Vagina (tissue), 2 donors: ENCODE data around the gene RSPH1. TPM values are rescaled to one million over a fixed set of nuclear protein-coding genes. Genes with fewer than 3 reads are reported as not detected.

ENCODE experiments used
- DNase-seq, 2 donors: peaks; one replicate each; pipeline ENCODE4 v3.0.0-alpha.2; 2017; ENCODE audit errors: extremely low spot score in 2 of 2
- H3K27ac ChIP-seq: fragments of 200-600 bp; sonication (generic); one replicate; pipeline ENCODE4 v1.5.1; 2019
- H3K27me3 ChIP-seq: fragments of 200-600 bp; sonication (generic); one replicate; pipeline ENCODE4 v1.5.1; 2019
- H3K36me3 ChIP-seq, 2 donors: fragments of 200-600 bp; sonication (generic); one replicate each; pipeline ENCODE4 v1.5.1; 2017 to 2019
- H3K4me1 ChIP-seq: fragments of 200-600 bp; sonication (generic); one replicate; pipeline ENCODE4 v1.5.1; 2019
- H3K4me3 ChIP-seq, 2 donors: fragments of 200-600 bp; sonication (generic); 1 replicate in 1 of 2; 2 replicates in 1 of 2; pipeline ENCODE4 v1.5.1; 2016 to 2019
- H3K9me3 ChIP-seq: fragments of 200-600 bp; sonication (generic); one replicate; pipeline ENCODE4 v1.5.1; 2019
- POLR2A ChIP-seq, 2 donors: fragments of 450-650 bp; IDR thresholded peaks; one replicate each; pipeline ENCODE4 v1.6.1; 2017; ENCODE audit warnings: antibody characterized with exemption in 2 of 2, mild to moderate bottlenecking in 2 of 2, moderate library complexity in 2 of 2
- POLR2AphosphoS5 ChIP-seq, 2 donors: sonication (generic); formaldehyde crosslinking; IDR thresholded peaks; one replicate each; pipeline ENCODE4 v1.9.0; 2017; ENCODE audit warnings: antibody characterized with exemption in 2 of 2, mild to moderate bottlenecking in 2 of 2, low read depth in 1 of 2; ENCODE audit not compliant: insufficient read depth in 1 of 2
- intact Hi-C: fragments of 100-400 bp; cut with DNase I; formaldehyde crosslinking; loops from one replicate; pipeline ENCODE4 v1.15.1; 2023
- total RNA-seq: library from RNA; depleted of rRNA; stranded (reverse); fragments of >200 nt; gene quantifications from one replicate; pipeline ENCODE4 v1.2.3, GENCODE V29; 2016
- TF ChIP-seq, protein P1 (sequence below), 3 experiments: fragments of 450-650 bp in 2 of 3; fragments of 200-600 bp in 1 of 3; sonication (generic) in 1 of 3; IDR thresholded peaks; one replicate each; pipeline ENCODE4 v1.5.1; 2017 to 2019; ENCODE audit warnings: antibody characterized with exemption in 3 of 3, mild to moderate bottlenecking in 2 of 3, moderate library complexity in 2 of 3

Gene RSPH1
- total RNA-seq, 1 donor from 2014 or later = not detected

- no peaks in the 10 kb centered on the region for H3K36me3 ChIP-seq
- H3K27ac ChIP-seq = no peak overlapping the region
- no peaks in the 10 kb centered on the region for H3K27me3 ChIP-seq
- TF ChIP-seq POLR2A (IDR thresholded peaks at IDR 0.05) (no peak), POLR2AphosphoS5 (IDR thresholded peaks at IDR 0.05; ENCODE audit: insufficient read depth in 1 of 2, low read depth in 1 of 2) (no peak)
- no peaks in the 10 kb centered on the region for H3K4me1 ChIP-seq
- no peak for DNase-seq
- no peak overlapping the region for H3K4me3 ChIP-seq
- intact Hi-C loops = no loop called here
- H3K9me3 ChIP-seq = no peaks in the 10 kb centered on the region
Observed at GRCh38 chr21:42503711-42504110, 7.7 kb upstream of the RSPH1 start.

DNA sequence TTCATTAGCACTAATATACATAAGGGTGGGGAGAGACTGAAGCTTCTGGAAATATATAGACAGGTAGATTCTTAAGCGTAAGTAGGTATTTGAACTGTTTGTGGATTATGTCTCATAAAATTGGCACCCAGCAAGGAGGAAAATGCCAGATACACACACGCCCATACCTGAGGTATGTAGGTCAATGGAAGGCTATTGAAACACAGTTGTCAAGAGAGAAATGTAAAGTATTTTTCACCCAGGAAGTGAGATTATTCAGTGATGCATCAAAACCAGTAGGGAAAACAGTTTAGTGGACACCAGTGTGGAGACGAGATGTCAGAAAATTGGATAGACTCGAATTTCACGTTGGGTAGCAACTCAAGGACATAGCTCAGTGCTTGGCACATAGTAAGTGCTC lies 4.7 kb upstream of the RSPH1 start:
- Histone ChIP-seq H3K27ac (no peak overlapping the region), H3K27me3 (no peaks in the 10 kb centered on the region), H3K9me3 (no peaks in the 10 kb centered on the region), H3K36me3 (no peaks in the 10 kb centered on the region), H3K4me1 (peaks cover 9% of the 10 kb centered on the region), H3K4me3 (no peak overlapping the region)
- no peak for DNase-seq
- intact Hi-C loops = no loop called here
- TF ChIP-seq POLR2AphosphoS5 (IDR thresholded peaks at IDR 0.05; ENCODE audit: insufficient read depth in 1 of 2, low read depth in 1 of 2) = no peak
- TF ChIP-seq POLR2A (IDR thresholded peaks at IDR 0.05) = no peak
- TF ChIP-seq, protein P1, sequence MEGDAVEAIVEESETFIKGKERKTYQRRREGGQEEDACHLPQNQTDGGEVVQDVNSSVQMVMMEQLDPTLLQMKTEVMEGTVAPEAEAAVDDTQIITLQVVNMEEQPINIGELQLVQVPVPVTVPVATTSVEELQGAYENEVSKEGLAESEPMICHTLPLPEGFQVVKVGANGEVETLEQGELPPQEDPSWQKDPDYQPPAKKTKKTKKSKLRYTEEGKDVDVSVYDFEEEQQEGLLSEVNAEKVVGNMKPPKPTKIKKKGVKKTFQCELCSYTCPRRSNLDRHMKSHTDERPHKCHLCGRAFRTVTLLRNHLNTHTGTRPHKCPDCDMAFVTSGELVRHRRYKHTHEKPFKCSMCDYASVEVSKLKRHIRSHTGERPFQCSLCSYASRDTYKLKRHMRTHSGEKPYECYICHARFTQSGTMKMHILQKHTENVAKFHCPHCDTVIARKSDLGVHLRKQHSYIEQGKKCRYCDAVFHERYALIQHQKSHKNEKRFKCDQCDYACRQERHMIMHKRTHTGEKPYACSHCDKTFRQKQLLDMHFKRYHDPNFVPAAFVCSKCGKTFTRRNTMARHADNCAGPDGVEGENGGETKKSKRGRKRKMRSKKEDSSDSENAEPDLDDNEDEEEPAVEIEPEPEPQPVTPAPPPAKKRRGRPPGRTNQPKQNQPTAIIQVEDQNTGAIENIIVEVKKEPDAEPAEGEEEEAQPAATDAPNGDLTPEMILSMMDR (IDR thresholded peaks at IDR 0.05) = no peak

DNA sequence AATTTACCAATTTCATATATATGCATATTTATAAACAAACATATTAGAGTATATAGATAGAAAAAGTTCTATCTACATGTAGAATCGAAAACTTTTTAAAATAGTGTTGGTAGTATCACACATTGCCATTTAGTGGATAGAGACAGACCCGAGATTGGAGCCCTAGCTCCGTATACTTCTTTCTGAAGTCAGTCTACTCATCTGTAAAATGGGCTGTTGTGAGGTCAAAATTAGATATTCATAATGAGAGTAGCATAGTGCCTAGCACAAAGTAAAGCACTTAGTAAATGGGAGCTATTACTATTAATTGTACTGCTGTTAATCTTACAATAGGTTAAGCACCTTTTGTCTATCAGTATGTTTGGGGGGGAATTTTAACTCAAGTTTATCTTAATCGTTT lies 4.2 kb upstream of the RSPH1 start:
- Histone ChIP-seq H3K27ac (no peak overlapping the region), H3K4me1 (peaks cover 12% of the 10 kb centered on the region), H3K9me3 (no peaks in the 10 kb centered on the region), H3K27me3 (no peaks in the 10 kb centered on the region), H3K4me3 (no peak overlapping the region), H3K36me3 (no peaks in the 10 kb centered on the region)
- TF ChIP-seq POLR2A (IDR thresholded peaks at IDR 0.05) (no peak), POLR2AphosphoS5 (IDR thresholded peaks at IDR 0.05; ENCODE audit: insufficient read depth in 1 of 2, low read depth in 1 of 2) (no peak)
- TF ChIP-seq, protein P1 (IDR thresholded peaks at IDR 0.05) = no peak
- intact Hi-C loops = no loop called here
- no peak for DNase-seq

DNA sequence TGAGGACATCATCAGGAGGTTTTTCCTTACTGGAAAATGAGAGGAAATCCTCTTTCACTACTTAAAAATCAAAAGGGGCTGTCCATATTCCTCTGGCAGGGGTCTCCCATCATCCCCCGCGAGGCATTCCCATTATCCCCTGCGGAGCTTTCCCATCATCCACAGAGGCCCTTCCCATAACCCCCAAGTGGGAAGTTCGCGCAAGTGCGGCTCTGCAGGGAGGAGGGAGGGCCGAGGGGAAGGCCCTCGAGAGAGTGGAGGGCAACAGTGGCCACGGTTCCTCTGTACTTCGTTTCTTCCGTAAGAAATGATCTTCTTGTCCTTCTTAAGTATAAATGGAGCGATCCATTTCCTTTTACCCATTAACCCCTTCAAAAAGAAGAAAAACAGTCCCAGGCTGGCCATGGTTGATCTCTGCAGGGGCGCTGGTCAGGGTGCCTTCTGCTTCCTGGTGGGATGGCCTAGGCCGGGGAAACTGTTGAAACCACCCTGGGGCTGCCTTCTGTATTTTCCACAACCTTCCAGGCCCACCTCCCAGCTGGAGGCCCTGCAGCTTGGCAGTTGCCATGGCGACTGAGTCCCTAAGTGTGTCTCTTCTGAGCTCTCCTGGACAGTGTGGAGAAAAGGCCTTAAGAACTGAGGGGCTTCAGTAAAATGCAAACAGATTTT lies 3.6 kb upstream of the RSPH1 start:
- H3K9me3 ChIP-seq = no peaks in the 10 kb centered on the region
- H3K27ac ChIP-seq = no peak overlapping the region
- intact Hi-C loops = no loop called here
- peaks cover 12% of the 10 kb centered on the region for H3K4me1 ChIP-seq
- no peak overlapping the region for H3K4me3 ChIP-seq
- DNase-seq = no peak
- no peak for TF ChIP-seq POLR2AphosphoS5 (IDR thresholded peaks at IDR 0.05; ENCODE audit: insufficient read depth in 1 of 2, low read depth in 1 of 2)
- TF ChIP-seq, protein P1 (IDR thresholded peaks at IDR 0.05) = no peak
- TF ChIP-seq POLR2A (IDR thresholded peaks at IDR 0.05) = no peak
- no peaks in the 10 kb centered on the region for H3K36me3 ChIP-seq
- H3K27me3 ChIP-seq = no peaks in the 10 kb centered on the region

GRCh38 chr21:42498012-42498411 lies 2.0 kb upstream of the RSPH1 start:
- Histone ChIP-seq H3K27me3 (no peaks in the 10 kb centered on the region), H3K9me3 (no peaks in the 10 kb centered on the region), H3K4me3 (no peak overlapping the region), H3K27ac (no peak overlapping the region), H3K36me3 (no peaks in the 10 kb centered on the region), H3K4me1 (peaks cover 12% of the 10 kb centered on the region)
- no peak for DNase-seq
- intact Hi-C loops = no loop called here
- TF ChIP-seq POLR2A (IDR thresholded peaks at IDR 0.05) = no peak
- TF ChIP-seq, protein P1 (IDR thresholded peaks at IDR 0.05) = no peak
- no peak for TF ChIP-seq POLR2AphosphoS5 (IDR thresholded peaks at IDR 0.05; ENCODE audit: insufficient read depth in 1 of 2, low read depth in 1 of 2)
